NCI-H82 (cell line): ENCODE results near the gene ATRN.
"Not testable (repeated sequence)": the region's sequence is repeated elsewhere in the genome, so short reads cannot be mapped to it uniquely, and the experiment has no call there.

ENCODE experiments used
- DNase-seq: peaks from one replicate; lab custom pipeline; 2025; lab: John Stamatoyannopoulos, UW

The ATRN gene

DNA sequence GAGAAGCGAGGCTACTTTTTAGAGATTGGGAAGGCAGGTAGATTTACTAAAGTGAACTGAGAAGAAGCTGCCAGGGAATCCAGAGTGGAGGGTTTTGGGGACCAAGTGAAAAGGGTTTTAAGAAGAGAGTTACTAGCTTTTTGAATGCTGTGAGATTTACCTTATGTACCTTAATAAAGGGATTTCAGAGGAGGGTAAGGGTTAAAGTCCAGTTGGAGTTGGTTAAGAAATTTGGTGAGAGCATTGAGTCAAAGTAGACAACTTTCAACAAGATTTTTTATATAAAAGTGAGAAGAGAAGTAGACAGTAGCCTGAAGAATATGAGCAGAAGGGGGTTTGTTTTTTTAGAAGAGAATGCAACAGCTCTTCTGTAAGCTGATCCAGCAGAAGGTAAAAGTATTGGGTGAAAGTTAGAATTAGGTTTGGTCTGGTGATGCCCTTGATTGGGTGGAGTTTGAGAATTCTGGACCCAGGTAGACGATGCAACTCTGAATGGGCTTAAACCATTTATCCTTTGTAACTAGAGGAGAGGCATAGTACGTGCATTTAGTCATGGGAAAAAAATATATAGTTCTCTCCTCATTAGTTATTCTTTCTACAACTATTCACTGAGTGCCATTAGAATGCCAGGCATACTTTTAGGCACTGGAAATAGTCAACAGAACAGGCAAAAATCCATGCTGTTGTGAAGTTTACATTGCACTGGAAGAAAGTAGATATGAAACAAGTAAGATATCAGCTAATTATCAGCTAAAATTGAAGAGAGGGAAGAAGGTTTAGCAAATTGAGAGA is 44.8 kb downstream of the ATRN start:
- DNase-seq: no peak

DNA sequence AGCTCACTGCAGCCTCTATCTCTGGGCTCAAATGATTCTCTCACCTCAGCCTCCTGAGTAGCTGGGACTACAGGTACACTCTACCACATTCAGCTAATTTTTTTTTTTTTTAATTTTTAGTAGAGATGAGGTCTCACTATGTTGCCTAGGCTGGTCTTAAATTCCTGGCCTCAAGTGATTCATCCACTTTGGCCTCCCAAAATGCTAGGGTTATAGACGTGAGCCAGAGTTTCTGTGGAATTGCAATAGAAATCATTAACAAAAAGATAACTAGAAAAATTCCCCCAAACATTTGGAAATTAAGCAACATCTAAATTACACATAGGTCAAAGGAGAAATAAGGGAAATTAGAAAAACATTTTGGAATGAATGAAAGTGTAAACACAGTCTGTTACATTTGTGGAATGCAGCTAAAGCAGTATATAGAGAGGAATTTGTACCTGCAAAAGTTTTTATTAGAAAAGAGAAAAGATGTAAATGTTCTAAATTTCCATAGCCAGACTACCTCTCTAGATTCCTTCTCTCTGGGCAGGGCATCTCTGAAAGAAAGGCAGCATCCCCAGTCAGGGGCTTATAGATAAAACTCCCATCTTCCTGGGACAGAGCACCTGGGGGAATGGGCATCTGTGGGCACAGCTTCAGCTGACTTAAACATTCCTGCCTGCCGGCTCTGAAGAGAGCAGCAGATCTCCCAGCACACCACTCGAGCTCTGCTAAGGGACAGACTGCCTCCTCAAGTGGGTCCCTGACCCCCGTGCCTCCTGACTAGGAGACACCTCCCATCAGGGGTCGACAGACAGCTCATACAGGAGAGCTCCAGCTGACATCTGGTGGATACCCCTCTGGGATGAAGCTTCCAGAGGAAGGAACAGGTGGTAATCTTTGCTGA is 51.3 kb downstream of the ATRN start:
- DNase-seq: no peak

DNA sequence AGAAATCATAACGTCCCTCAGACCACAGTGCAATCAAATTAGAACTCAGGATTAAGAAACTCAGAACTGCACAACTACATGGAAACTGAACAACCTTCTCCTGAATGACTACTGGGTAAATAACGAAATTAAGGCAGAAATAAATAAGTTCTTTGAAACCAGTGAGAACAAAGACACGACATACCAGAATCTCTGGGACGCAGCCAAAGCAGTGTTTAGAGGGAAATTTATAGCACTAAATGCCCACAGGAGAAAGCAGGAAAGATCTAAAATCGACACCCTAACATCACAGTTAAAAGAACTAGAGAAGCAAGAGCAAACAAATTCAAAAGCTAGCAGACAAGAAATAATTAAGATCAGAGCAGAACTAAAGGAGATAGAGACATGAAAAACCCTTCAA is 53.9 kb downstream of the ATRN start:
- not testable (repeated sequence) for DNase-seq

DNA sequence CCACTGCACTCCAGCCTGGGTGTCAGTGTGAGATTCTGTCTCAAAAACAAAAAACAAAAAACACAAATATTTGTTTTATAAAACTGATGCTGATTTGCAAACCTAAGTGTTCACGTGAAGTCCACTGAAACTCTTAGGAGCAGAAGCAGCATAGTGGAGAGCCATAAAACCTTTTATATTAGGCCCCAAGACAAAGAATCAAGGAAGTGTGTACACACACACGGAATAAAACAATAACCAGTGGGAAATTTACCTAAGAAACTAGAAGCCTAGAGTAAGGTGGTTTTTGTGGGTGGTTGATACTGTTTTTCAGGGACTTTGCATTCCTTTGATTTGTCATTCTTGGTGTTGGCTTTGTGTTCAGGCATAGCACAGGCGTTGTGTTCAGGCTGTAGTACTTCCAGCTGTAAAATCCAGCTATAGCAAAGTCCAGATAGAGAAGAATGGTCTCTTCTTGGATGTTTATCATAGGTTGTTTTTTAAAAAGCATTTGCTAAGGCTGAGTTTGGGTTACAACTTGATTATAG is 61.3 kb downstream of the ATRN start:
- no peak for DNase-seq

DNA sequence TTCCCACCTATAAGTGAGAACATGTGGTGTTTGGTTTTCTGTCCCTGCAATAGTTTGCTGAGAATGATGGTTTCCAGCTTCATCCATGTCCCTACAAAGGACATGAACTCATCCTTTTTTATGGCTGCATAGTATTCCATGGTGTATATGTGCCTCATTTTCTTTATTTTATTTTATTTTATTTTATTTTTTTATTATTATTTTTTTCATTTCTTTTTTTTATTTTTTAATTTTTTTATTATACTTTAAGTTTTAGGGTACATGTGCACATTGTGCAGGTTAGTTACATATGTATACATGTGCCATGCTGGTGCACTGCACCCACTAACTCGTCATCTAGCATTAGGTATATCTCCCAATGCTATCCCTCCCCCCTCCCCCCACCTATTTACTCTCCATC is 66.9 kb downstream of the ATRN start:
- DNase-seq: not testable (repeated sequence)

DNA sequence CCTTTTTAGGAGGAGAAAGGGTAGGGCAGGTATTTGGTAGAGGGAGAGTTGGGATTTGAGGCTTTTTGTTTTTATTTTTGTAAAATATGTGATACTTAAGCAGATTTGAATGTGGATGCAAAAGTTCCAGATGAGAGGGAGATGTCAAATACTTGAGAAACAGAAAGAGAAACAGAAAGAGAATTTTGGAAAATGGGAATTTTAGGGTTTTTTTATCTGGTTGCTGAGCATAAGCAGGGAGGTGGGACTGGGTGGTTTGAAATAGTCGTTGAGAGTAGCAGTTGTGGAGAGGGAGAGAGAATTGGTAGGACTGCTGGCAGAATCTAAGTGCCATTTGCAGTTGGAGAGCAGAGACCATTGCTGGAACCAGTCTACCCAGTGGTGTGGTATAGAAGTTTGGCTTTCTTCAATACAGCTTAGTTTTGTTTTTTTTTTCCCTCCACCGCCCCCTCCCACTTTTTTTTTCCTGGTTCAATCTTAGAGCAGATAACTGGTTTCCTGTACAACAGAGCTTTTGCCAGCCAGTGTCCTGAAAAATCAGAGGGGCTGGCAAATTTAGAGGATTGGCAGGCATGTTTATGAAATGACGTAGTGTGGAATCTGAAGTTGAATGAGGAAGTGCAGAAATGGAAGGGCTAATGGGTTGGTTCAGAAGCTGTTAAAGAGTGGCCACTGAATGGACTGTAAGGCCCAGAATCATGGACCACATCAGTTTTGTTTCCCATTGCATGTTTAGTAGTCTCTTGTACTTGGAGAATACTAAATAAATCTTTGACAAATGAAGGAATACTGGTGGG is 68.7 kb downstream of the ATRN start:
- no peak for DNase-seq

DNA sequence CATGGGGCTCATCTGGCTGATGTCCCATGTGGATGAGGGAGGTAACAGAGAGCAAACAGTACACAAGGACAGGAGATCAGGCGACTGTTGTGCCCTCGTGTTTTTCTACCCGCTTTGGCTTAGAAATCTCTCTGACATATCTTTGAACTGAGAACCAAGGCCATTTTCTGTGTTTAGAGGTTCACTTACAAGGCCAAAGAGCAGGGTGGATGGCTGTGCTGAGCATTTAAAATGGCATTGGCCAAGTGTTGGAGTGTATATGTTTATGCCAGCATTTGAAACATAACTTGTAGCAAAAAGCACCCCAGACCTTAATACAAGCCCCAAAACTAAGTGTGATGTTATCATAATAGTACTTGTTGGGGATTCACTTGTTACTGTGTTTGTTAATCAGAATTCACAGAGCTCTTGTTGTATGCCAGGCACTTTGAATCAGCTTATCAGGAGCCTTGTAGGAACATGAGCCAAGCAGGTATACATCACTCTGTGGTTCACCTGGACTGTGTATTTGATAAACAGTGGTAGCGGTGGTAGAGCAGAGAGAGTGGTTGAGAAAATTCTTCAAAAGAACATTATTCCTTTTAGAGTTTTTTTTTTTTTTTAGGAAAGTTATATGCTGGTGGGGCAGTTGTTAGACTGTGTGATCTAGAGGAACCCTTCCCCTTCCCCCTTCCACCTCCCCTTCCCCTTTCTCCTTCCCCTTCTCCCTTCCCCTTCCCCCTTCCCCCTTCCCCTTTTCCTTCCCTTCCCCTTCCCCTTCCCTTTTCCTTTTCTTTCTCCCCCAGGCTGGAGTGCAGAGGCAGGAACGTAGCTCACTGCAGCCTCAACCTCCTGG is 71.3 kb downstream of the ATRN start:
- DNase-seq: no peak

DNA sequence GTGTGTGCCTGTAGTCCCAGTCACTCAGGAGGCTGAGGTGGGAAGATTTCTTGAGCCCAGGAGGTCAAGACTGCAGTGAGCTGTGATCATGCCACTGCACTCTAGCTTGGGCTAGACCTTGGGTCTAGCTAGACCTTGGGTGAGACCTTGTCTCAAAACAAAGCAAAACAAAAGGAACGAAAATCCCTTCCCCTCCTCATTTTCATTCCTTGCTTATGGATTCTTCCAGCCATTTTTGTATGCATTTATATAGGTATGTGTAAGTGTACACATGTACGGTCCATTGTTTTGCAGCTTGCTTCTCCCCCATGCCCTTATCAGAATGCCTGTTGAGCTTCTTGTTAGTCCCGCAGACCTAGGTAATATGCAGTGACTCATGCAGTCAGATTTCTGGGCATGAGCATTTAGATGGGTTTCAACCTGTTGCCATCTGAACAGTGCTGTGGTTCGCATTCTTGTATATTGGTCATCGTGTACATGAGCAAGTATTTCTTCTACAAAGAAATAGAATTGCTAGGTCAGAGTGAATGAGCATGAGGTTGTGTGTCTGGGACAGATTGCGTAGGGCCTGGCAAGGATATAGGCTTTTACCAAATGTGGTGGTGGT is 73.2 kb downstream of the ATRN start:
- DNase-seq: no peak

DNA sequence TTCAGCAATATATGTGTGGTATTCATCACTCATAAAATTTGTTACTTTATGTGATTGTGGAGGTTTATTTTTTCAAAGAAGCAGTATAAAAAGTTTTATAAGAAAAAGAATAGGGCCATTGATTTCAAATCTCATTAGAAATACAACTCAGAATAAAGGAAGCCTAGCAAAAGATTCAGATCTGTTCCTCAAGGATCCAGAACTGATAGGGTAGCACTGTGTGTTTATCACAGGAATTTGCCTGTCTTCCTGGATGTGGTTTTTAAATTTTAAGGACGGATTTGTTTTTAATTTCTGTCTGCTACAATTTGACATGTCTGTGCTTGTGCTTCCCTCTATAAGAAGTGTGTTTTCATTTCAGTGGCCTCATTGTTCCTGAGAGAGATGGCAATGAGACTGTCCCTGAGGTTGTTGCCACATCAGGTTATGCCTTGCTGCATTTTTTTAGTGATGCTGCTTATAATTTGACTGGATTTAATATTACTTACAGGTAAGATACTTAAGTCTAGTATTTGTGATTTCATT is 74.6 kb downstream of the ATRN start:
- DNase-seq: no peak

DNA sequence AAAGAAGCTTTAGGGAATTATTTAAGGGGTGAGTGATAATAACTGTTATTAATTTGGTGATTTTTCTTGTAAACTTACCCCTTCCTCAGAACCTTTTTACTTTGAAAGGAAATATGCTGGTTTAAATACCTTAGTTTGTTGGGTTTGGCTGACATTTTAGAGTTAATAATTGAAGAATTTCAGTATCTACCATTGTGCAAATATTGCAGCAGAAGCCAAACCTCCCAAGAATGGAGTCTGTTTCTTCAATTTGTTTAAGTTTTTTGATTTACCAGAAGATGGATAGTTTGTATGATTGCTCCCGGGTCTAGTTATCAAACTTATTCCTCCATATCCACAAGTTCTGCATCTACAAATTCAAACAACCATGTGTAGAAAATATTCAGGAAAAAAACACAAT is 77.1 kb downstream of the ATRN start:
- DNase-seq: no peak

DNA sequence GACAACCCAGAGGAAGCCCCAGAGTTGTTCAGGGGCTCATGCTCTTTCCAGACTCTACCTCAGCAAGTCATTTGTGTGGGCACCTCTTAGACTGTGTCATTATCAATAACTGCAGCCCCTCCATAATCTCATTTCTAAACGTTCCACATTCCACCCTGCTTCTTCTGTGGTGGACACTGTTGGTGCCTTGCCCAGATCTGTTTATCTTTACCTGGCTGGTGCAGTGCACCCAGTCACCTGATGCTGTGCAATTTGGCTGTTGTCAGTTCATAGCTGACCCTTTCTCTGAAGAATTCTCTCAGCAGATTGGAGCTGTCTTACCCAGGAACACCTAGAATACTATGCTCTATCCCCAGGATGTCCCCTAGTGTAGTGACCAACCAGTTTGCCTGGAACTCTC is 80.0 kb downstream of the ATRN start:
- DNase-seq: no peak

DNA sequence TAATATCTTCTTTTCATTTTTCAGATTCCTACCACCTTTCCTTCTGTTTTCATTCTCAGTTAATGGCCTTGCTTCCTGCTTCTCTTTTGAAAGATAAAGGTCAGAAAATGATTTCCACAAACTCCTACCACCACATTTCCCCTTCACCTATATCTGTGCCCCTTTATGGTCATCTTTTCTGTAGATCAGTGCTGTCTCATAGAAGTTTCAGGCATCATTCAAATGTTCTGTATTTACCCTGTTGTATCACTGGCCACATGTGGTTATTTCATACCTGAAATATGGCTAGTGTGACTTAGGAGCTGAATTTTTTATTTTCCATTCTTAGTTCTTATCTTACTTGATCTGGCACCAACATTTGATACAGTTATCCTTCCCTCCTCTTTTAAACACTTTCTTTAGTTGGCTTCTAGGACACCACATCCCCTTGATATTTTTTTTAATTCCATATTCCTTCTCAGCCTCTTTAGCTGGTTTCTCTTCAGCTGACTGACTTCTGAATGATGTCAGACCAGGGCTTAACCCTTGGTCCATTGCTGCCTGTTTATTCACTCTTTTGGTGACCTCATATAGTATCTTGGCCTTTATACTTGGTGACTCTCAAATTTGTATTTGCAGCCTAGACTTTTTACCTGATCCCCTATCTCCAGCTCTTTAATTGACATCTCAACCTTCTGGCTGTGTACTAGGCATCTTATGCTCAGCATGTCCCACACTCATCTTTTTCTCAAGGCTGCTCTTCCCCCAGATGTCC is 81.0 kb downstream of the ATRN start:
- no peak for DNase-seq

DNA sequence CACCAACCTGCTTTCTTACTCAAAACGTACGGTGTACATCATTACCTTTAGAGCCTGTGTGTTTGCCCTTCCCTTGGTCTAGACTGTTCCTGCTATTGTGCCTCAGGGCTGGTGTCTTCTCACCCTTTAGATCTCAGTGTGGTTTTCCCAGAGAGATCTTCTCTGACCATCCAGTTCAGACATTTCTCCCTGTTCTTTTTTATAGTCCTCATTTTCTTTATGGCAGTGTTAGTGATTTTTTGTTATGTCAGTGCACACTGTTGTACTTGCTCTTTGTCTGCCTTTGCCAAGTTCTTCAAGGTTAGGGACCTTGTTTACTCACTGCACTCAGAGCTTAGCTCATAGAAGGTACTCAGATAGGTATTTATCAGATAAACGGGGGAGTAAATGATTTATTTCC is 82.8 kb downstream of the ATRN start:
- no peak for DNase-seq

DNA sequence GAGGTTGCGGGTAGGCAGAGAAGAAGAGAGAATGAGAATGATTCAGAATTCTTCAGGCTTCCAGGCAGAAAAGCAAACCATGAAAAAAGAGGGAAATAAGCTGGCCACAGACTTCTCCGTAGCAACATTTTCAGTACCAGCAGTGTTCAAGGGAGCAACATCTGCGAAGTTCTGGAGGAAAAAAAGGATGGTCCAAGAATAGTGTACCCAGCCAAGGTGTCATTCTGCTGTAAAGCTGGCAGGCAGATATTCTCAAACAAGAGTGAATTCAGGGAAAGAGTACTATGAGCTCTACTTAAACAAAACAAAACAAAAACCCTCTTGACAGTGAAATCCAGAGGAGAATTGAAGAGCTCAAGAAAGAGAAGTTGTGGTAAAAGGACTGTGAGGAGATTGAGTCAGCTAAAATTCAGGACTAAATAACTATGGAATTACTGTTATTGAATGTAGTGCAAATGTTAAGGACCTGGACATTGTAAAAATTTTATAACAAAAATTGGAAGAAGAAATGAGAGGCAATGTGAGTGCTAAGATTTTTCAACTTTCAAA is 86.5 kb downstream of the ATRN start:
- DNase-seq: no peak

DNA sequence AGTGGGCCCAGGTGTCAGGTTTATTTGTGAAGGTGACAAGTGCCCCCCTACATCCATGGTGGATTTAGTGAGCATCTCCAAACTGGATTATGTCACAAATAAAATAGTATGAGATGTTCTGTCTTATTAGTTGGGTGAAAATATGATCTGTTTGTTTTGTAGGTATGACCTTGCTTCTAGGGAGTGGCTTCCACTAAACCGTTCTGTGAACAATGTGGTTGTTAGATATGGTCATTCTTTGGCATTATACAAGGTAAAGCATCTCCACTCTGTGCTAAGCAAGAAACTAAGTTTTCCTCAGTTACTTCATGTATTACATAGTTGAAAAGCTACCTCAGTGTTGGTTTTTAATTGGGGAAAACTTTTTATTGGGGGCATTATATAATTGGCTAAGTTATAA is 88.4 kb downstream of the ATRN start:
- DNase-seq: no peak

DNA sequence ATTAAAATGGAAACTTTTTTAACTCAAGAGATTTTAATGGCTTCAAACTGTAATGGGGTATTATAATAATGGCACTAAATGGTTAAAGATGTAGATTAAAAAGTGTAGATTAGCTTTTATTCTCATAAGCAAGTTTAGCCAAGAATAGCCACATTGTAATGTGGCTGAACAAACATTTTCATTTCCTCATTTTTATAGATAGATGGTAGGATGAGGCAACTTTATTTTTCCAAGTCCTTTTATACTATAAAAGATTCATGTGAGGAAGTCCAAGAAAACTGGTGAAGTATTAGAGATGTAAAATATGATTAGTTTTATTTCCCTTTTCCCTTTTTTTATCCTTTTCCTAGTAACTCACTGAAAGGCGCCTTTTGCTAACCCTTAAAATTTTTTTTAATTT is 88.8 kb downstream of the ATRN start:
- DNase-seq: no peak

DNA sequence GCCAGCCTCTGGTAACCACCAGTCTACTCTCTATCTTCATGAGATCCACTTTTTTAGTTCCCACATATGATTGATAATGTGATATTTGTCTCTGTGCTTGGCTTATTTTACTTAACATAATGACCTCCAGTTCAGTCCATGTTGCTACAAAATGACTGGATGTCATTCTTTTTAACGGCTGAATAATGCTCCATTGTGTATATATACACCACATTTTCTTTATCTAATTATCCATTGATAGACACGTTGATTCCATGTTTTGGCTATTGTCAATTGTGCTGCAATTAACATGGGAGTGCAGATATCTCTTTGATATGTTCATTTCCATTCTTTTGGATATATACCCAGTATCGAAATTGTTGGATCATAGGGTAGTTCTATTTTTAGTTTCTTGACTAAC is 89.3 kb downstream of the ATRN start:
- no peak for DNase-seq

DNA sequence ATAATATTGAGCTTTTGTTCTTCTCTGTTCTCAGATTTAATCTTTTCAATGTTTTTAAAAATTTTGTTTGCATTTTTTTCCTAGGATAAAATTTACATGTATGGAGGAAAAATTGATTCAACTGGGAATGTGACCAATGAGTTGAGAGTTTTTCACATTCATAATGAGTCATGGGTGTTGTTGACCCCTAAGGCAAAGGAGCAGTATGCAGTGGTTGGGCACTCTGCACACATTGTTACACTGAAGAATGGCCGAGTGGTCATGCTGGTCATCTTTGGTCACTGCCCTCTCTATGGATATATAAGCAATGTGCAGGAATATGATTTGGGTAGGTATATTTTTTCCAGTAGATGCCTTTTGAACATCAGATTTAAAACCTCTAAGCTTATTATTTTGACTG is 89.8 kb downstream of the ATRN start:
- no peak for DNase-seq

DNA sequence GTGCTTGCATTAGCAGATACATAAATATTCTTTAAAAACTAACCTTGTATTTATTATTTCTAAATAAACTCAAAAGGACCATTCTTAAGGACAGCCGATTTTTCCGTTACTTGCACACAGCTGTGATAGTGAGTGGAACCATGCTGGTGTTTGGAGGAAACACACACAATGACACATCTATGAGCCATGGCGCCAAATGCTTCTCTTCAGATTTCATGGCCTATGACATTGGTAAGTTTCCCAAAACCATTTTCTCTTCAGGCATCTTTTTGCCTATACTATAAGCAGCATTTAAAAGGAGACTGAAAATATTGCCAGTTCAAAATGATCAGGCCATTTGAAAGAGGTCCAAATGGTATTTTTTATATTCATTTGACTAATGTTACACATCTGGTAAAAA is 92.3 kb downstream of the ATRN start:
- DNase-seq: no peak
